IMR-90 (cell line): Measurements from ENCODE around the gene TCFL5. TPM values are rescaled to one million over a fixed set of nuclear protein-coding genes. Genes with fewer than 3 reads are reported as not detected.

Experiments
- USF2 ChIP-seq: fragments of 150-350 bp; IDR thresholded peaks from 2 replicates; pipeline ENCODE4 v1.6.1; 2017; ENCODE audit warnings: mild to moderate bottlenecking, antibody characterized with exemption, low read length, low read depth
- polyA plus RNA-seq, 3 experiments: library from polyadenylated mRNA; depleted of rRNA; stranded (reverse); fragments of >200 nt; gene quantifications; 2 replicates each; pipeline ENCODE4 v1.2.3, GENCODE V29; 2012; ENCODE audit warnings: low replicate concordance in 1 of 3
- total RNA-seq: library from RNA; depleted of rRNA; stranded (reverse); fragments of >200 nt; gene quantifications from 2 replicates; pipeline ENCODE4 v1.2.3, GENCODE V29; 2012

TCFL5 gene
- total and polyA plus RNA-seq, 2 of the 4 experiments (the other 2 are of a cell fraction): 6.0 to 8.2 TPM

GRCh38 chr20:62797671-62798532, 63.7 kb downstream of the TCFL5 start (continued):
- TF ChIP-seq USF2: no peak
